ENCODE data around the gene UNC45A.

GRCh38 chr15:90910441-90911301 is 24.4 kb upstream of the UNC45A start:
- TF ChIP-seq EZH2 (IDR thresholded peaks at IDR 0.05; ENCODE audit: low read length), result no peak
- no peak for TF ChIP-seq CTCF (optimal IDR thresholded peaks at IDR 0.05 in 1 of 3, IDR thresholded peaks at IDR 0.05 in 1 of 3, conservative IDR thresholded peaks at IDR 0.05 in 1 of 3; ENCODE audit: extremely low read depth in 1 of 3, insufficient read depth in 2 of 3, low read length in 3 of 3)

All from keratinocyte (primary cell).